Raji (cell line): ENCODE results near the gene JAG2.

Experiments used
- POLR2A ChIP-seq: IDR thresholded peaks from 2 replicates; pipeline ENCODE4 v1.6.1; 2011; ENCODE audit warnings: low read depth, low read length, control low read depth; ENCODE audit not compliant: insufficient read depth

JAG2 gene

GRCh38 chr14:105093431-105094192, 75.0 kb downstream of the JAG2 start:
- no peak for TF ChIP-seq POLR2A

- TF ChIP-seq POLR2A: no peak
Observed at GRCh38 chr14:105093038-105093430, 75.5 kb downstream of the JAG2 start.

GRCh38 chr14:105092171-105093037, 76.2 kb downstream of the JAG2 start:
- TF ChIP-seq POLR2A: no peak

- TF ChIP-seq POLR2A: no peak
Observed at GRCh38 chr14:105091517-105092170, 76.9 kb downstream of the JAG2 start.

GRCh38 chr14:105091054-105091516, 77.5 kb downstream of the JAG2 start:
- no peak for TF ChIP-seq POLR2A
